Measurements from ENCODE around the gene CSAG2. TPM values are rescaled to one million over a fixed set of nuclear protein-coding genes. Genes with fewer than 3 reads are reported as not detected.

CSAG2 gene
- total RNA-seq, 2 experiments from 2014 or later = not detected

GRCh38 chrX:152674135-152674534 is 34.9 kb downstream of the CSAG2 start:
- no peak overlapping the region for H3K4me3 ChIP-seq (ENCODE audit: low read depth, low read length, poor library complexity, severe bottlenecking)
- H4K20me1 ChIP-seq (ENCODE audit: insufficient read depth, low read length) = no peaks in the 10 kb centered on the region
- ChIA-PET POLR2A (no interaction called here), CTCF (ENCODE audit: unreplicated experiment) (no interaction called here)
- no peak overlapping the region for H3K27ac ChIP-seq (ENCODE audit: low read depth, low read length, poor library complexity, severe bottlenecking)
- intact Hi-C loops (cut with micrococcal nuclease; ENCODE audit: unreplicated experiment) = no loop called here
- no peaks in the 10 kb centered on the region for H3K9me3 ChIP-seq (ENCODE audit: low read length)
- H3K4me1 ChIP-seq (ENCODE audit: insufficient read depth, low read length, poor library complexity, severe bottlenecking) = no peaks in the 10 kb centered on the region
- no peak for TF ChIP-seq EZH2phosphoT487 (IDR thresholded peaks at IDR 0.05; ENCODE audit: borderline replicate concordance, low read depth, low read length)
- no peak for TF ChIP-seq CTCF (conservative IDR thresholded peaks at IDR 0.05; ENCODE audit: low read length)
- H2AFZ ChIP-seq (ENCODE audit: low read length) = no peak overlapping the region
- no peak overlapping the region for H3K4me2 ChIP-seq (ENCODE audit: low read length)
- H3K36me3 ChIP-seq (ENCODE audit: insufficient read depth, low read length) = no peaks in the 10 kb centered on the region
- H3K9me2 ChIP-seq (ENCODE audit: insufficient read depth, low read length) = no peaks in the 10 kb centered on the region
- no peaks in the 10 kb centered on the region for H3K79me2 ChIP-seq (ENCODE audit: insufficient read depth, low read depth, low read length)
- BruUV-seq (replicated peaks) = no TSS peak
- no peak for DNase-seq (ENCODE audit: low spot score)

GRCh38 chrX:152663086-152663485 is 46.0 kb downstream of the CSAG2 start:
- intact Hi-C loops (cut with micrococcal nuclease; ENCODE audit: unreplicated experiment) = no loop called here
- H3K4me1 ChIP-seq (ENCODE audit: insufficient read depth, low read length, poor library complexity, severe bottlenecking) = peaks cover 12% of the 10 kb centered on the region
- H3K36me3 ChIP-seq (ENCODE audit: insufficient read depth, low read length) = no peaks in the 10 kb centered on the region
- no peak overlapping the region for H2AFZ ChIP-seq (ENCODE audit: low read length)
- H3K27ac ChIP-seq (ENCODE audit: low read depth, low read length, poor library complexity, severe bottlenecking) = no peak overlapping the region
- no peaks in the 10 kb centered on the region for H3K79me2 ChIP-seq (ENCODE audit: insufficient read depth, low read depth, low read length)
- CTCF ChIA-PET (ENCODE audit: unreplicated experiment) = no interaction called here
- no peaks in the 10 kb centered on the region for H3K9me3 ChIP-seq (ENCODE audit: low read length)
- POLR2A ChIA-PET = no interaction called here
- H3K9me2 ChIP-seq (ENCODE audit: insufficient read depth, low read length) = no peaks in the 10 kb centered on the region
- no peak overlapping the region for H3K4me2 ChIP-seq (ENCODE audit: low read length)
- no peaks in the 10 kb centered on the region for H4K20me1 ChIP-seq (ENCODE audit: insufficient read depth, low read length)
- no TSS peak for BruUV-seq (replicated peaks)
- TF ChIP-seq CTCF (conservative IDR thresholded peaks at IDR 0.05; ENCODE audit: low read length) (no peak), EZH2phosphoT487 (IDR thresholded peaks at IDR 0.05; ENCODE audit: borderline replicate concordance, low read depth, low read length) (no peak)
- no peak overlapping the region for H3K4me3 ChIP-seq (ENCODE audit: low read depth, low read length, poor library complexity, severe bottlenecking)
- no peak for DNase-seq (ENCODE audit: low spot score)

- no peak for DNase-seq (ENCODE audit: low spot score)
- no peaks in the 10 kb centered on the region for H4K20me1 ChIP-seq (ENCODE audit: insufficient read depth, low read length)
- no peak overlapping the region for H3K4me2 ChIP-seq (ENCODE audit: low read length)
- TF ChIP-seq EZH2phosphoT487 (IDR thresholded peaks at IDR 0.05; ENCODE audit: borderline replicate concordance, low read depth, low read length) = no peak
- peak; percentile 54 for TF ChIP-seq CTCF (conservative IDR thresholded peaks at IDR 0.05; ENCODE audit: low read length)
- H3K9me3 ChIP-seq (ENCODE audit: low read length) = no peaks in the 10 kb centered on the region
- no peak overlapping the region for H3K4me3 ChIP-seq (ENCODE audit: low read depth, low read length, poor library complexity, severe bottlenecking)
- H3K79me2 ChIP-seq (ENCODE audit: insufficient read depth, low read depth, low read length) = no peaks in the 10 kb centered on the region
- POLR2A ChIA-PET = no interaction called here
- CTCF ChIA-PET (ENCODE audit: unreplicated experiment) = interaction anchor here (0.6 kb wide), 2 partner anchors 15 to 173 kb away, joined by 3 to 4 read pairs; partner anchors contain the start of gene NSDHL
- BruUV-seq (replicated peaks) = no TSS peak
- H3K4me1 ChIP-seq (ENCODE audit: insufficient read depth, low read length, poor library complexity, severe bottlenecking) = peaks cover 3% of the 10 kb centered on the region
- H3K9me2 ChIP-seq (ENCODE audit: insufficient read depth, low read length) = no peaks in the 10 kb centered on the region
- no peaks in the 10 kb centered on the region for H3K36me3 ChIP-seq (ENCODE audit: insufficient read depth, low read length)
- no peak overlapping the region for H2AFZ ChIP-seq (ENCODE audit: low read length)
- H3K27ac ChIP-seq (ENCODE audit: low read depth, low read length, poor library complexity, severe bottlenecking) = no peak overlapping the region
- intact Hi-C loops (cut with micrococcal nuclease; ENCODE audit: unreplicated experiment) = no loop called here
Measured at GRCh38 chrX:152658302-152658701, 50.8 kb downstream of the CSAG2 start.

Other genes with a start within 250 kb of the CSAG2 start
- gene GABRQ, start 71.4 kb downstream of the CSAG2 start, total RNA-seq (2014; rRNA removed; shearing (Covaris generic)) = not detected in 2 replicates
- gene GABRQ, start 71.4 kb downstream of the CSAG2 start, total RNA-seq (2022) = not detected in 2 replicates
- gene MAGEA3, start 10.5 kb downstream of the CSAG2 start, total RNA-seq (2014; rRNA removed; shearing (Covaris generic)) = not detected in 2 replicates
- not detected in 2 replicates for gene MAGEA3, start 10.5 kb downstream of the CSAG2 start, total RNA-seq (2022)
- gene MAGEA2B, start 5.4 kb upstream of the CSAG2 start, total RNA-seq (2014; rRNA removed; shearing (Covaris generic)) = not detected in 2 replicates
- gene MAGEA2B, start 5.4 kb upstream of the CSAG2 start, total RNA-seq (2022) = not detected in 2 replicates
- not detected in 2 replicates for gene CSAG1, start 24.4 kb upstream of the CSAG2 start, total RNA-seq (2014; rRNA removed; shearing (Covaris generic))
- gene CSAG1, start 24.4 kb upstream of the CSAG2 start, total RNA-seq (2022) = not detected in 2 replicates
- not detected in 2 replicates for gene MAGEA12, start 24.5 kb upstream of the CSAG2 start, total RNA-seq (2014; rRNA removed; shearing (Covaris generic))
- gene MAGEA12, start 24.5 kb upstream of the CSAG2 start, total RNA-seq (2022) = not detected in 2 replicates
- gene MAGEA2, start 44.6 kb upstream of the CSAG2 start, total RNA-seq (2014; rRNA removed; shearing (Covaris generic)) = not detected in 2 replicates
- not detected in 2 replicates for gene MAGEA2, start 44.6 kb upstream of the CSAG2 start, total RNA-seq (2022)
- not detected in 2 replicates for gene CSAG3, start 49.9 kb upstream of the CSAG2 start, total RNA-seq (2014; rRNA removed; shearing (Covaris generic))
- gene CSAG3, start 49.9 kb upstream of the CSAG2 start, total RNA-seq (2022) = not detected in 2 replicates
- gene MAGEA6, start 60.4 kb upstream of the CSAG2 start, total RNA-seq (2014; rRNA removed; shearing (Covaris generic)) = not detected in 2 replicates
- gene MAGEA6, start 60.4 kb upstream of the CSAG2 start, total RNA-seq (2022) = not detected in 2 replicates
- gene CETN2, start 121.5 kb upstream of the CSAG2 start, total RNA-seq (2014; rRNA removed; shearing (Covaris generic)) = 9.4 and 12.3 TPM in 2 replicates
- 13.9 and 15.6 TPM in 2 replicates for gene CETN2, start 121.5 kb upstream of the CSAG2 start, total RNA-seq (2022)
- gene NSDHL, start 121.8 kb upstream of the CSAG2 start, total RNA-seq (2014; rRNA removed; shearing (Covaris generic)) = 11.1 and 13.7 TPM in 2 replicates
- 17.7 and 20.2 TPM in 2 replicates for gene NSDHL, start 121.8 kb upstream of the CSAG2 start, total RNA-seq (2022)
- gene ZNF185, start 188.8 kb upstream of the CSAG2 start, total RNA-seq (2014; rRNA removed; shearing (Covaris generic)) = 0.73 and 1.4 TPM in 2 replicates
- gene ZNF185, start 188.8 kb upstream of the CSAG2 start, total RNA-seq (2022) = 20.7 and 21.3 TPM in 2 replicates

Measured in OCI-LY7 (cell line).